Fibroblast of gingiva (primary cell): ENCODE results near the gene L3MBTL1.

ENCODE experiments used
- DNase-seq: peaks from one replicate; pipeline ENCODE4 v3.0.0-alpha.2; 2011; ENCODE audit warnings: low read depth

L3MBTL1 gene

DNA sequence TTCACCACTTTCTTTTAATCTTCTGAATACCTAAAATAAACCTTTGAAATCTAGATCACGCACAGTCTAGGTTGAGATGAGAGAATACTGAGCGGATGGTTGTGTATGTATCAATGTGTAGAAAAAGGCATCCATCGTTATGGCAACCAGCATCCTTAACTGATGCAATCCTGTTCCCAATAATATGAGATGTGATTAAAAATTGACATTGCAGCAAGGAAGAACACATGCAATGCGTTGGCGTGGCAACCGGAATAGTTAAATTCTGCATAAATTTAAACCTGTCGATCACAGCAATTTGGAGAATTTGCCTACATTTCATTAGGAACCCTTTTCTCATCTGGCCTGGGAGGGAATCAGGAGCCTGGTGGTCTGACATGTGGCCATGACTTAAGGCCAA is 1.3 kb upstream of the L3MBTL1 start:
- no peak for DNase-seq

DNA sequence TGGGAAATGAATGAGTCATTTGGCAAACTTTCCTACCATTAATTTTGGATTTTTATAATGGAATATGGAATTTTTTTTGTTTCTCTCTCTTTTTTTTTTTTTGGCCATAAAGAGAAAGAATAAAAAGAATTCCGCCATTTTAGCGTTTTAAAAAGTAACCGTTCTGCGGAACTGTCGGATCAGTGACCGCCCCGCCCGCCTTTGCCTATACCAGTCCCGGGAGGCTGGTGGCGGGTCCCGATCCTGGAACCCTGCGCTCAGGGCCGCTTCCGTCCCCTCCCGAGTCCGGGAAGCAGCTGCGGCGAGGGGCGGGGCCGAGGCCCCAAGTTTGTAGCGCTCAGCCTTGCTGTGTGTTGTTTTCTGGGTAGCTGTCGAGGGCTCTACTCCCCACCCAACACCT is 609 bp downstream of the L3MBTL1 start:
- no peak for DNase-seq

DNA sequence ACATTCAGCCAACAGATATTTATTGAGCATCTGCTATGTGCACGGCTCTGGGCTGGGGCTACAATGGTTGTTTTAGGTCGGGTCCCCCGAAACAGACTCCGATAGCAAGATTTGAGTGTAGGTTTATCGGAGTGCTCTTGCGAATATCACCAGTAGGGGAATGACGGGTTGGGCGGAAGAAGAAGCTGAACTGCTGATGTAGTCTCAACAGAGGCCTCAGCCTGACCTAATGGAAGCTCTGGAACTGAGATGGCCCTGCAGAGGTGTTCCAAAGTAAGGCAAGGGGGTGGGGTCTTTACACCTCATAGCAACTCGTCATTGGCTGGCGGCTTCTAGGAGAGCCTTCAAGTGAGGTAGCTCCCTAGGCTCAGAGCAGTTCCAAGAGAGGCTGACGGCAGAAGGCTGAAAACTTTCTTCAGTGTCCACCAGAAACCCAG is 1.1 kb downstream of the L3MBTL1 start:
- no peak for DNase-seq

DNA sequence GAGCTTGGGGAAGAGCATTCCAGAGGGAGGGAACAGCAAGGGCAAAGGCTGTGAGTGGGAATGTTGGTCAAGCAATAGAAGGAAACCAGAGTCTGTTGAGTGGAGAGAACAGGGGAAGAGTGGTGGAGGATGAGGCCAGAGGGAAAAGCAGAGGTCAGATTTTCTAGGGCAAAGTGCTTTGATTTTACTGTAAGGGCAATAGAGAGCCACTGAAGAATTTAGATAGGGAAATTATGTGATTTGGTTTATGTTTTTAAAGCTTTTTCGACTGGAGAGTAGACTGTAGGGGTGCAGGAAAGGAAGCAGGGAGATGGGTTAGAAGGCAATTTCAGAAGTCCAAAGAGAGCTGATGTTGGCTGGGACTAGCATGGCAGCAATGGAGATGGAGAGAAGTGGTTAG is 4.4 kb downstream of the L3MBTL1 start:
- DNase-seq, result no peak

DNA sequence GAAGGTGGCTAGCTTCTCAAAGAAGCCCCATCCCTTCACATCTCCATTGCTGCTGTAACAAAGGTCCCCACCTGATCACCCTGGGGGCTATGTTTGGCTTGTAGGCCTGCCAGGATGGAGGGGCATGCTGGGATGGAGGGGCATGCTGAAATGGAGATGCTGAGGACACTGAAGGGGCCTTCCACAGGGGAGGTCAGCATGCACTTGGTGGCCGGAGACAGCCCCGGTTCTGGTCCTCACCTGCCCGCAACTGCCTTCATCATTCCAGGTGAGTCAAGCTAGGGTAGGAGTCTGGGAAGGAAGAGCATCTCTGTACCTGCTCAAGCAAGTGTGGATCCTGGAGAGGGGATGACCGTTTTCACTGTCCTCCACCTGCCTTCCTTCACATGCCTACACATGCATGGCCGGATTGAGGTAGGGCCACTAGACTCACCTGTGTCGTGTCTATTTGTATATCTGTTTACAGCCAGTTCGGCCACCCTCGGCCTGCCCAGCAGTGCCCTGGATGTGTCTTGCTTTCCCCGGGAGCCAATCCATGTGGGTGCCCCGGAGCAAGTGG is 6.0 kb downstream of the L3MBTL1 start:
- no peak for DNase-seq

DNA sequence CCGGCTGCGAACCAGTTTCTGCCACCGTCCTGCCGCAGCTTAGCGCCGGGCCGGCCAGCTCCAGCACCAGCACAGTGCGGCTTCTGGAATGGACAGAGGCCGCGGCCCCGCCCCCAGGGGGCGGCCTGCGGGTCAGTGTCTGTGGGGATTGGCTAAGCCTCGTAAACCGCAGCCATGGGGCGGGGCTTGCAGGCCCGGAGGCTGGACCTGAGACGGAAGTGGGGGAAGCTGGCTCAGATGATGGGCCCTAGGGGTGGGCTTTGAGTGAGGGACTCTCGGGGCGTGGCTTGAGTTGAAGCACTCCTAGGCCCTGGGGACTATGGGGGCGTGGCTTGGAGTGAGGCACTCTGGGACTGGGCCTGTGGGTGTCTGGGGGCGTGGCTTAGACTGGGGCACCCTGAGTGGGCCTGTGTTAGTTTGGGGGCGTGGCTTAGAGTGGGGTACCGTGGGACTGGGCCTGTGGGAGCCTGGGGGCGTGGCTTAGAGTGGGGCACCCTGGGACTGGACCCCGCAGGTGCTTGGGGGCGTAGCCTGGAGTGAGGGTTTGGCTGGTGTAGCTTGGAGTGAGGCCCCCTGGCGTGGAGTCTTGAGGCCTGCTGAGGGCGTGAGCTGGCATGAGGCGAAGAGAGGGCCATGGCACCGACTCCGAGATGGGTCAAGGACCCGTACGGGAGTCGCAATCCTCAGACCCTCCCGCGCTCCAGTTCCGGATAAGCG is 6.6 kb downstream of the L3MBTL1 start:
- DNase-seq, result peak; percentile 97

DNA sequence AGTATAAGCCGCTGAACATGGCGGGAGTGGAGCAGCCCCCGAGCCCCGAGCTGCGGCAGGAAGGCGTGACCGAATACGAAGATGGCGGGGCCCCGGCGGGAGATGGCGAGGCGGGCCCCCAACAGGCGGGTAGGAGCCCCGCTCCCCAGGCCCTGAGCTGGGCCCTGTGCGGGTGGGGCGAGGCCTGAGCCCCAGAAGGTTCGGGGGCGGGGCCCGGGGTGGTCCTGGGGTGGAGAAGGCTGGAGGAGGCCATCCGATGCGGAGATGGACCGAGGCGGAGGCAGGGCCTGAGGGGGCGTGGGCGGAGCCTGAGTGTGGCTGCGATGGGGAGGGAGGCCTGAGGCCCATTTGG is 7.1 kb downstream of the L3MBTL1 start:
- DNase-seq, result no peak

DNA sequence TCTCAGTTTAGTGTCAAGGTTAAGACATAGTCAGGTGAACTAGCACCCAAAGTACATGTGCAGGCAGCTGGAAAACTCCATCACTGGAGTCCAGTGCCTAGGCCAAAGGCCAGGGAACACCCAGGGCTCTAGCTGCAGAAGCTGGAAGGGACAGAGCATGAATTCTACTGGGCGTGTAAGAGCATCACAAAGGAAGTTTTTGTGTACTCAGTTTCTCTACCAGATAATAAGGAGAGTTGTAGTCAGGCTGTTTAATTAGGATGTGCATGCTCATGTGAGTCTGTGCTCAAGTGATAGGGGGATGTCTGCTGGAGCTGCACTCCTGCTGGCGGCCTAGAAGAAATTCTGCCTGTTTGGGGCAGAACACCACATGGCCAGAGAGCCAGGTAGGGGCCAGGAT is 8.1 kb downstream of the L3MBTL1 start:
- no peak for DNase-seq

DNA sequence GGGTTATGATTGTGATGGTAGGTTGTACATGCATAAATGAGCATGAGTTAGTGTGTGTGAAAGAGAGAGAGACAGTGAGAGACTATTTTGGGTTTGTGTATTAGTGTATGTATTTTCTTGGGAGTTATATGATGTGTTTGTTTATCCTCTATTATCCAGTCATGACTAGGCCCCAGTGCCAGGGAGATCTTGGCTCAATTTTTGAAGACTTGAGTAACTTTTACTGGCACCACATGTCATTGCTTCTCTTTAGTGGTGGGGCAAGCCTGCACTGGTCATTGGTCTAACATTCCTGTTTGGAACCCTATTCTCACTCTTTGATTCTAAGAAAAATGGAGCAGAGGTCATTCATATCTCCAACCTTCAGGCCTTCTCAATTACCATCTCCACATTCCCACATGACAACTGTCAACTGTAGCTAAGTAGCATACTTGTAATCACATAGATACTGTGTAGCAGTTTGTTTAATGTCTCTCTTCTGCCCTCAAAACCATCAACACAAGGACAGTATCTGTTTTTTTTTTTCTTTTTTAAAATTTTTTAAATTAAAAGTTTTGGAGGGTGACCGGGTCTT is 8.8 kb downstream of the L3MBTL1 start:
- DNase-seq, result peak; percentile 83

DNA sequence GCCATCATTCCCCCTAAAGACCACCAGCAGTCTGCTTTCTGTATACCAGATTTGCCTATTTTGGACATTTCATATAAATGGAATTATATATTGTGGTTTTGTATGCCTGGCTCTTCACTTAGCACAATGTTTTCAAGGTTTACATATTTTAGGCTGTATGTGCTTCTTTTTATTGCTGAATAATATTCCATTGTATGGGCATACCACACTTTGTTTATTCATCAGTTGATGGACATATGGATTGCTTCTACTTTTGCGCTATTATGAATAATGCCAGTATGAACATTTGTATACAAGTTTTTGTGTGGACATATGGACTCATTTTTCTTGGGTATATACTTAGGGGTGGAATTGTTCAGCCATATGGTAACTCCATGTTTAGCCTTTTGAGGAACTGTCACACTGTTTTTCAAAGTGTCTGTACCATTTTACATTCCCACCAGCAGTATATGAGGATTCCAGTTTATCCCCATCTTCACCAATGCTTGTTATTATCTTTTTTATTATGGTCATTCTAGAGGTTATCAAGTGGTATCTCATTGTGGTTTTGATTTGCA is 12.7 kb downstream of the L3MBTL1 start:
- no peak for DNase-seq

DNA sequence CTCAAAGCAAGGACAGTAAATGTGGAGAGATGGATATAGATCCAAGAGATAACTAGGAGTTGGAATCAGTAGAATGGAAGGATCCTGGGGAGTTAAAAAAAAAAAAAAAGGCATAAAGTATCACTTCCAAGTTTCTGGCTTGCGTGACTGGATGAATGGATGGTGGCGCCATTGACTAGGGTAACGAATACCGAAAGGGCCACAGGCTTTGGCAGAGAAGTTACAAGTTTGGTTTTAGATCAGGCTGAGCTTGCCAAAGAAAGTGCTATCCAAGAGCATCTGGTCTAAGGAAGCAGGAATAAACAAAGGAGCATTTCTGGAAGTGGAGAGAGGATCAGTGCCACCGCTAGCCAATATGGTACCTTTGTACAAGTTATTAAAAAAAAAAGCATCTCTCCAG is 17.5 kb downstream of the L3MBTL1 start:
- DNase-seq, result peak; percentile 30

DNA sequence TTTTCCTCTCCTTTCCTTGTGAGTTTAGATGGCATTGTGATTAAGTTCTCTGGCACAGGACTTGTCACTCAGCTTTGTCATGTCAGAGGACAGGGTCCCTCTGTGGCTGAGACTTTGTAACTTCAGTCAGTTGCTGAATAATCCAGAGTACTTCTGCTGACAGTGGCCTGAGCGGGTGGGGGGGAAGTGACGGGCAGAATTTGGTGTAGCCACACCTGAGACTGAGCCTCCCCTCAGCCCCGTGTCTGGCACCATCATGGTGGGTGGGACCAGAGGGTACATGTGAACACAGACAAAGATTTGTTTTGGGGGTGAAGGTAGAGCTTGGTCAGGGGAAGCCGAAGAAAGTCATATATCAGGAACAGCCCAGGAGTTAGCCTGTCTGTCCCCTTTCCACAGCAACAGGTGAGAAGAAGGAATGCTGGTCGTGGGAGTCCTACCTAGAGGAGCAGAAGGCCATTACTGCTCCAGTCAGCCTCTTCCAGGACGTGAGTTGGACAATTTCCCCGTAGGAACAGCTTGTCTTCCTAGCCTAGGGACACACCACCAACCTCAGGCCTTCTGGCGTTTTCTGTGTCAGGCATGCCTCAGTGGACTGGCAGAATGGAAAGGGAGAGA is 20.9 kb downstream of the L3MBTL1 start:
- DNase-seq, result no peak

DNA sequence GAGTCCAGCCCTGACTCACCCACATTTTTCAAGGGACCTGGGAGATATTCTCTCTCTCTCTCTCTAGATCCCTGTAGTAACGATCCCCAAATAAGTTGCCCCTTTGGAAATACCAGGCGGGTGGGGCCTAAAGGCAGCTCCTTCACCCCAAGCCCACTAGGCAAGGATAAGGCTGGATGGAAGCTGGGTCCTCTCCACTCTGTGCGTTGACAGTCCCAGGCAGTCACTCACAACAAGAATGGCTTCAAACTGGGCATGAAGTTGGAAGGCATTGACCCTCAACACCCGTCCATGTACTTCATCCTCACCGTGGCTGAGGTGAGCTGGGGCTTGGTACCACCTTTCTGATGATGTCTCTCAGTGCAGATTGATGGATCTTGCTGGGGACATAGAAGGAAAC is 21.6 kb downstream of the L3MBTL1 start:
- DNase-seq, result no peak

DNA sequence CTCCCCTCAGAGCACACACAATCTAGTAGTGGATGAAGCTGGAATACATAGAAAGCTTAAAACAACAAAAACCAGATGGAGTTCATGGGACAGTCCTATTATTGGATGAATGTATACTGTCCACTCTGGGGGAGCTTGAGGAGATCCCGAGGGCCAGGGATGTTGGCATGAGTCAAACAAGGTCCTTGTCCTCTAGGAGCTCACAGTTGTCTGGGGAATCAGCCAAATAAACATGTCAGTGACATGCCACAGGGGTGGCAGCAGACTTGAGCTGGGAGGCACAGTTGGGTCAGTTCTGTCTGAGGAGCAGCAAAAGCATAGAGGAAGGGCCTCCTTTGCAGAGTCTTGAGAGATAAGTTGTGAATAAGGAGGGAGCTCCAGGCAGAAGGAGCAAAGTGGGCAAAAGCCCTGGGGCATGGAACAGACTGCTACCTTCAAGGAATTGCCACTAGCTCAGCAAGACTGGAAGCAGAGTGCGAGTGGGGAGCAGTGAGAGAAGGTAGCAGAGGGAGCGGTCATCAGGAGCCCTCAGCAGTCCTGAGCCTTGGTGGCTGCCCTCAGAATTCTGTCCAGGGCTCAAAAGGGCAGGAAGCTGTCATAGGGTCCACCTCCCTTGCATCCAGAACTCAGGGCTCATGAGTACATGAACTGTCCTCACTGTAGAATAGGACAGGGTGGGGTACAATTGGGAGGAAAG is 22.1 kb downstream of the L3MBTL1 start:
- DNase-seq, result no peak

DNA sequence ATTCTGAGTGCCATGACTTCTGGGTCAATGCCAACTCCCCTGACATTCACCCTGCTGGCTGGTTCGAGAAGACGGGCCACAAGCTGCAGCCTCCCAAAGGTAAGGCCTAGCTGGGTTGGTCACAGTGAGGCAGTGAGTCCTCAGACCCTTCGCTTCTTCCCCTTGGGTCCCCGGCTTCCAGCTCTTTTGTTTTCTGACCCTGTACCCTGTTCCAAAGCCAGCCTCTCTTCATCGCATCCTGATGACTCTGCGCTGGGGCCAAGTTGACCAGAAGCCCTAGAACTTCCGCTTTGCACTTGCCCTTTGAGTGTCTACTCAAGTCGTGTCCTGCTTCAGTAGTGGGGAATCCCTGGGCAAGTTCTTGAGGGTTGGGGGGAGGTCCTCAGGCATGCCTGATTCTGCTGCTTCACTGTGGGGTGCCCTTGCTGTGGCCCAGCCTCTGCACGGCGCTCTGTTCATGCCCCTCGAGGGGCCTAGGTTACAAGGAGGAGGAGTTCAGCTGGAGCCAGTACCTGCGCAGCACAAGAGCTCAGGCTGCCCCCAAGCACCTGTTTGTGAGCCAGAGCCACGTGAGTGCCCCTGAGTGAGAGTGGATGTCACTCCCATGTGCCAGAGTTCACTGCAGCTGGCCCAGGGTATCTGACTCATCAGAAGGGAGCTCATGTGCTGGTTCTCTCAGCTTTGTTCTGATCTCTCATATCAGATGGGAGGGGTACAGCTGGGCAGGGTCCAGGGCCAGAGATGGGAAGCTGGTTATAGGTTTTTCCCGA is 23.0 kb downstream of the L3MBTL1 start:
- DNase-seq, result no peak

DNA sequence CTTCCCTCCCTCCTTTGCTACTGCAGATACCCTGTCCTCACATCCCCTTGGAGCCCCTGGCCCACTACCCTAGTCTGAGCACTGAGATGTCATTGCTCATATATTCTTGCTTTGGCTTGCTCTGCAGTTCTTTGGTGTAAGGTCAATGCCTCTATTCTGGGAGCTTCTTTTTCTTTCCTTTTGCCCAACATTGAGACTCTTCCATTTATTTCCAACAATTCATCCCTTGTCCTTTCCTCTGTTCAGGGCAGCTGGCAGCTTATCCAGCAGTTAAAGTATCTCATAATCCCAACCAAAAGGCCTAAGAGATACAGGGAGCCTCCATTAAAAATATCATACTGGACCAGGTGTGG is 23.6 kb downstream of the L3MBTL1 start:
- no peak for DNase-seq

DNA sequence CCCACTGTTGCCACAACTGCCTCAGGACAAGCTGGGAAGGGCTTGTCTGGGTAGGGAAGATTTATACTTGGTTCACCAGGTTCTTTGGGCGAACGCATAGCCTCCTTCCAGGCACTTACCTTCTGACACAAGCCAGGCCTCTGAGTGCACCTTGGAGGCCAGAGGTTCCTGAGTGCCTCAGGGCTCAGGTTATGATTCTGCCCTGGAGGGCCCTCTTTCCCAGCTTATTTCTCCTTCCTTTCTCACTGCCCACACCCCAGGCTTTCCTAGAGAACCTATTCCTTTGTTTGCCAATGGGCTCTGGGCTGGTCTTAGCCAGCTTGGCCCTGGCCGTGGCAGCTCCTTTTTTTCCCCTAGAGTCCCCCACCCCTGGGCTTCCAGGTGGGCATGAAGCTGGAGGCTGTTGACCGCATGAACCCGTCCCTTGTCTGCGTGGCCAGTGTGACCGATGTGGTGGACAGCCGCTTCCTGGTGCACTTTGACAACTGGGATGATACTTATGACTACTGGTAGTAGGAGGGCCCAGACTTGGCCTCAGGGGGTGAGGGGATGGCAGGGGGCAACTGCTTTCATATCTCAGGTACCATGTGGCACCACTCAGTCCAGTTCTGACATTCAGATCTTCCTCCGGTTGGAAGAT is 25.0 kb downstream of the L3MBTL1 start:
- DNase-seq, result no peak

DNA sequence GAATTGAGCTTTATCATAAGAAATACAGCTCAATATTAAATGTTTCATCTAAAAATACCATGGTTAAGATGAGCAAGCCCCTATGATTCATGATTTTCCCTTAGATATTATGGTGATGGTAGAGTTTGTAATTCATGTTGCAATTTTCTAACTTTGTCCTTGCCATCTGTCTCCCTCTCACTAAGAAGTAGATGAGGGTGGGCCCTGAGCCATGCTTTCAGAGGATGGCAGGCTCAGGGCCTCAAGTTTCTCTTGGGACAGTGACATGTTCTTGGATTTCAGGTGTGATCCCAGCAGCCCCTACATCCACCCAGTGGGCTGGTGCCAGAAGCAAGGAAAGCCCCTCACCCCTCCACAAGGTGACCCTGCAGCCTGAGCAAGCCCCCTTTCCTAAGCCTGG is 25.6 kb downstream of the L3MBTL1 start:
- DNase-seq, result peak; percentile 22

DNA sequence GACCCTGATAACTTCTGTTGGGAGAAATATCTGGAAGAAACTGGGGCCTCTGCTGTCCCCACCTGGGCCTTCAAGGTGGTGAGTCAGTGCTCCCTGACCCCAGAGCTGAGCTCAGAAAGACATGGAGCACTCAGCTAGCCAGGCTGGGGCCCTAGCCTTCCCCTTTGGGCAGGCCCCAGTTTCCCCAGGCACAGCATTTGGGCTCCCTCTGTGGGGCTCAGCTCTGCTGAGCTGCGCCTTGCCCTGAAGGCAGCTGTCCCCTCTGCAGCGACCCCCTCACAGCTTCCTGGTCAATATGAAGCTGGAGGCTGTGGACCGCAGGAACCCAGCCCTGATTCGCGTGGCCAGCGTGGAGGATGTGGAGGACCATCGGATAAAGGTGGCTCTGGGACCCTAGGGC is 26.5 kb downstream of the L3MBTL1 start:
- DNase-seq, result no peak

DNA sequence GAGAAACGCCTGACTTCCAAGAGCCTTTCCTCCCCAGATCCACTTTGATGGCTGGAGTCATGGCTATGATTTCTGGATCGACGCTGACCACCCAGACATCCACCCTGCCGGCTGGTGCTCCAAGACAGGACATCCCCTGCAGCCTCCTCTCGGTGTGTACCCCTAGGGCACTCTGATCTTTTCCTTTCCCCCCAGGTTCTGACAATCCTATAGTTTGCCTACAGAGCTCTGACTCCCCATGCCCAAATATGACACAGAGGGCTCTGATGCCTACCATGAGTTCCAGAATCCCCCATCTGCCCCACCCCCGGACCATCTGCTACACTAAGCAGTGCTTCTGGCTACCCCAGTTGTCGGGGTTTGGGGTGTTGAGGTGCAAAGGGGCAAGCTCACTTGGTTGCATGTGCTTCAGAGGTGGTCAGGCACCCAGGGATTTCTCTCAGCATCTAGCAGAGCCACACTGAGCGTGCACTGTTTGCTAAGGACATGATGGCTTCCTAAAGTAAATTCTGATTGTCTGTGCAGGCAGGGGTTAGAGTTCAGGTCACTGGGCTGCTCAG is 27.4 kb downstream of the L3MBTL1 start:
- DNase-seq, result no peak

DNA sequence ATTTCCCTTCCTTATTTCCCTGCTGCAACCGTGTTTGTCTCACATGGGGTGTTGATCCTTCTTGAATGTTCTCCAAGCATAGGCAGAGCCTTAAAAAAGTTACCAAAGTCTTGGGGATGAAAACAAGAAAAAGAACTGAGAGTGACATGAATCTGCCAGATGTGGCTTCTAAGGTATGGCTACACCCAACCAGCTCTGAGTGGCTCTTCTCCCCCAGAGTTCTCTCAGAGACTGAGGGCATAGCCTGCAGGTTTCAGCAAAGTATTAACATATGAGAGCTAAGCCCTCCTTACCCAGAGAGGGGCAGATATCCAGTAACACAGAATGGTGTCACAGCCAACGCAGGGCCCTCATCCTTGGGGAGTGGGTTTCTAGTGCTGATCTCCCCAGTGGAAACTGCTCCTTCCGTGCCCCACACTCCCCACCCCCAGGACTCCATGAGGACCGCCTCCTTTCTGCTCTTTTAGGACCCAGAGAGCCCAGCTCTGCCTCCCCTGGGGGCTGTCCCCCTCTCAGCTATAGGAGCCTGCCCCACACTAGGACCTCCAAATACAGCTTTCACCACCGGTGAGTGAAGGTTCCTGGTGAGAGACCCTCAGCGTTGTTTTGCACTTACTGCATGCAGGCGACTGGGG is 28.0 kb downstream of the L3MBTL1 start:
- no peak for DNase-seq
